GM23248 (cell line): Measurements from ENCODE around the gene PTPN23. TPM values are rescaled to one million over a fixed set of nuclear protein-coding genes. Genes with fewer than 3 reads are reported as not detected.

Source experiments
- DNase-seq: peaks from one replicate; pipeline ENCODE4 v3.0.0-alpha.2; 2015
- H2AFZ ChIP-seq: fragments of 200-600 bp; sonication (generic); 2 replicates; pipeline ENCODE4 v1.6.1; 2016; ENCODE audit warnings: antibody characterized with exemption
- H3F3A ChIP-seq: fragments of 200-600 bp; sonication (generic); 2 replicates; pipeline ENCODE4 v1.6.1; 2016; ENCODE audit warnings: mild to moderate bottlenecking, antibody characterized with exemption, mixed run types; ENCODE audit not compliant: insufficient read depth
- H3K27ac ChIP-seq: fragments of 200-600 bp; sonication (generic); 2 replicates; pipeline ENCODE4 v1.5.1; 2016; ENCODE audit warnings: mild to moderate bottlenecking
- H3K27me3 ChIP-seq: fragments of 200-600 bp; sonication (generic); replicated peaks from 2 replicates; pipeline ENCODE4 v1.6.1; 2016; ENCODE audit warnings: mild to moderate bottlenecking; ENCODE audit not compliant: insufficient read depth
- H3K36me3 ChIP-seq: fragments of 200-600 bp; sonication (generic); 2 replicates; pipeline ENCODE4 v1.6.1; 2016; ENCODE audit warnings: low read depth, mild to moderate bottlenecking
- H3K4me1 ChIP-seq: fragments of 200-600 bp; sonication (generic); 2 replicates; pipeline ENCODE4 v1.6.1; 2016; ENCODE audit warnings: mild to moderate bottlenecking; ENCODE audit not compliant: insufficient read depth
- H3K4me2 ChIP-seq: fragments of 200-600 bp; sonication (generic); one replicate; pipeline ENCODE4 v1.6.1; 2016; ENCODE audit warnings: mild to moderate bottlenecking; ENCODE audit not compliant: unreplicated experiment
- H3K4me3 ChIP-seq: fragments of 200-600 bp; sonication (generic); 2 replicates; pipeline ENCODE4 v1.5.1; 2016; ENCODE audit warnings: mild to moderate bottlenecking
- H3K79me2 ChIP-seq: fragments of 200-600 bp; sonication (generic); 2 replicates; pipeline ENCODE4 v1.6.1; 2016; ENCODE audit warnings: mild to moderate bottlenecking; ENCODE audit not compliant: insufficient read depth
- H3K9ac ChIP-seq: fragments of 200-600 bp; sonication (generic); 2 replicates; pipeline ENCODE4 v1.6.1; 2016; ENCODE audit warnings: mild to moderate bottlenecking
- H3K9me2 ChIP-seq: fragments of 200-600 bp; sonication (generic); 2 replicates; pipeline ENCODE4 v1.6.1; 2016; ENCODE audit warnings: mixed run types, mild to moderate bottlenecking, moderate library complexity; ENCODE audit not compliant: insufficient read depth
- H3K9me3 ChIP-seq: fragments of 200-600 bp; sonication (generic); one replicate; pipeline ENCODE4 v1.6.1; 2017; ENCODE audit warnings: low read depth
- H4K20me1 ChIP-seq: fragments of 200-600 bp; sonication (generic); 2 replicates; pipeline ENCODE4 v1.6.0; 2016; ENCODE audit not compliant: insufficient read depth
- EZH2 ChIP-seq: fragments of 200-600 bp; sonication (generic); IDR thresholded peaks from 2 replicates; pipeline ENCODE4 v1.6.1; 2018; ENCODE audit warnings: antibody characterized with exemption, mild to moderate bottlenecking; ENCODE audit not compliant: insufficient read depth, poor library complexity, severe bottlenecking
- EZH2phosphoT487 ChIP-seq: fragments of 200-600 bp; sonication (generic); IDR thresholded peaks from 2 replicates; pipeline ENCODE4 v1.6.1; 2018; ENCODE audit warnings: antibody characterized with exemption, moderate library complexity, mild to moderate bottlenecking, low read depth; ENCODE audit not compliant: insufficient read depth
- WGBS, 2 experiments: methylation state at CpG; one replicate each; pipeline ENCODE4 v1.1.6; 2015 to 2017; ENCODE audit warnings: low lambda C conversion rate in 2 of 2, low coverage in 1 of 2; ENCODE audit errors: missing lambda C conversion rate in 2 of 2; 5-methylcytosine and 5-hydroxymethylcytosine counted together
- in situ Hi-C: fragments of 300-500 bp; cut with MboI; formaldehyde crosslinking; loops from 2 replicates; pipeline ENCODE4 v1.15.0; 2020
- polyA plus RNA-seq: library from polyadenylated mRNA; unstranded; fragments of >200 nt; fragmentation: Nextera tagmentation; extraction: Ambion mirVana; gene quantifications from 2 replicates; pipeline ENCODE4 v1.2.1, GENCODE V29; 2016
- total RNA-seq: library from RNA; depleted of rRNA; stranded (reverse); fragments of >200 nt; shearing (Covaris generic); gene quantifications from 2 replicates; pipeline ENCODE4 v1.2.3, GENCODE V29; 2014

PTPN23 gene
- total and polyA plus RNA-seq, 2 experiments from 2014 or later = 9.0 to 14.3 TPM

GRCh38 chr3:47394140-47394870, 13.5 kb downstream of the PTPN23 start:
- Histone ChIP-seq H3K4me1 (peaks cover 12% of the 10 kb centered on the region), H3K4me2 (no peak overlapping the region), H3K27me3 (no peaks in the 10 kb centered on the region), H3F3A (peaks cover under 1% of the 10 kb centered on the region; the same call in 1 of the 2 replicates), H2AFZ (no peak overlapping the region), H3K9ac (no peak overlapping the region), H3K9me2 (no peaks in the 10 kb centered on the region), H3K27ac (no peak overlapping the region), H3K9me3 (no peaks in the 10 kb centered on the region), H3K36me3 (no peaks in the 10 kb centered on the region), H3K79me2 (peaks cover 96% of the 10 kb centered on the region), H3K4me3 (no peak overlapping the region), H4K20me1 (peaks cover 7% of the 10 kb centered on the region)
- in situ Hi-C loops = no loop called here
- WGBS, 2 experiments = 73 to 75% methylated on average over 8 of the region's 8 CpGs
- no peak for DNase-seq
- TF ChIP-seq EZH2 (no peak), EZH2phosphoT487 (no peak)

DNA sequence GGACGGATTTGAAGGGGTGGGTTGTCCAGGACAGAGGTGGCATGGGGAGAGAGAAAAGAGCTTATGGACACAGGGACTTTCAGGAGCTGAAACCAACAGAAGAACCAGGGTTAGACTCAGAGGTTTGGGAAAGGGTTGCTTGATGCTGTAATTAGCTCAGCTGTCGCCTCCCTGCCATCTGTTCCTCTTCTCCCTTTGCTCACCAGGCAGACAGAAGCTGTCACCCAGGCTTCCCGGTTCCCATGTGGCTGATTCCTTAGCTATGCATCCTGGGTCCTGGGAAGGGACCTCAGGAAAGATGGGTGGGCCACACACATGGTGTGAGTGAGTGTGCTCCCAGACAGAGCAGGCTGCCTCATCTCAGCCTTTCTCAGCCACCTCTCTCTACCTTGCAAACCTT, 14.1 kb downstream of the PTPN23 start:
- Histone ChIP-seq H4K20me1 (peaks cover 7% of the 10 kb centered on the region), H3K27me3 (no peaks in the 10 kb centered on the region), H3K9me3 (no peaks in the 10 kb centered on the region), H3F3A (peaks cover 6% of the 10 kb centered on the region; the same call in 1 of the 2 replicates), H3K36me3 (no peaks in the 10 kb centered on the region), H3K79me2 (peaks cover 95% of the 10 kb centered on the region), H3K9me2 (no peaks in the 10 kb centered on the region), H3K27ac (no peak overlapping the region), H3K4me3 (no peak overlapping the region), H3K4me2 (no peak overlapping the region), H3K9ac (no peak overlapping the region), H3K4me1 (peaks cover 15% of the 10 kb centered on the region), H2AFZ (no peak overlapping the region)
- in situ Hi-C loops = no loop called here
- DNase-seq = no peak
- WGBS, 2 experiments = 87 to 88% methylated on average over 3 of the region's 3 CpGs
- TF ChIP-seq EZH2 (no peak), EZH2phosphoT487 (no peak)

DNA sequence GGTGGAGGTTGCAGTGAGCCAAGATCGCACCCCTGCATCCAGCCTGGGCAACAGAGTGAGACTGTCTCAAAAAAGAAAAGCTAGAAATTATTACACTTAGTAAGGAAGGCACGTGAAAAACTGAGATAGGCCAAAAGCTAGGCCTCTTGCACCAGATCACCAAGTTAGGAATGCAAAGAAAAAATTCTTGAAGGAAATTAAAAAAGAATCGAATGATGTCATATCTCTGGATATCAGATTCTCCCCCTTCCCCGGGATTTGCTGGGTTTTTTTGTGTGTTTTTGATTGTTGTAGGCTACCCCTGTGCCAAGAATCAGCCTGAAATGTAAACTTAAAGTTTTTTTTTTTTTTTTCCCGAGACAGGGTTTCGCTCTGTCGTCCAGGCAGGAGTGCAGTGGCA, 17.4 kb downstream of the PTPN23 start:
- WGBS, 2 experiments = 85 to 93% methylated on average over 7 of the region's 7 CpGs
- Histone ChIP-seq H3K4me3 (no peak overlapping the region), H3F3A (peaks cover 6% of the 10 kb centered on the region; the same call in 1 of the 2 replicates), H3K36me3 (no peaks in the 10 kb centered on the region), H3K4me1 (peaks cover 15% of the 10 kb centered on the region), H3K79me2 (peaks cover 91% of the 10 kb centered on the region), H2AFZ (no peak overlapping the region), H4K20me1 (peaks cover 5% of the 10 kb centered on the region; the same call in 1 of the 2 replicates), H3K9ac (no peak overlapping the region), H3K9me2 (no peaks in the 10 kb centered on the region), H3K27ac (no peak overlapping the region), H3K4me2 (no peak overlapping the region), H3K9me3 (no peaks in the 10 kb centered on the region), H3K27me3 (no peaks in the 10 kb centered on the region)
- no peak for DNase-seq
- no peak for TF ChIP-seq EZH2
- no peak for TF ChIP-seq EZH2phosphoT487
- in situ Hi-C loops = no loop called here

DNA sequence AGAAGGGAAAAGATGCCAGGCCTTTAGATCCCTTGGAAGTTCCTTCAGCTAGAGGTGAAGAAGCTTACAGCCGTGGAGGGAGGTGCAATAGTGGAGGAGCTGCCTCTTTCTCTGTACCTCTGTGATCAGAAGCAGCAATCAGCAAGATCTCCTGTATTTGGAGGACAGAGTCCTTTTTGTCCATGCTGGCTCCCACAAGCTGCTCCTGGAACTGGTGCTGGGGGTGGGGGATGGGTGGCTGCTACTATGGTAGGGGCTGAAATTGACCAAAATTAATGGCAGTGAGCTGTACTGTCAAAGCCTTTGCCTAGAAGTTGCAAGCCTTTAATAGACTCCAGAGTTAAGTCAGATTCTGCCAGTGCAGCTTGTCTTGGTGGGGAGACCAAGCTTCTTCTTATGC, 18.2 kb downstream of the PTPN23 start:
- WGBS, 2 experiments = 92 to 94% methylated on average over 1 of the region's 1 CpG
- in situ Hi-C loops = no loop called here
- no peak overlapping the region for H3K4me2 ChIP-seq
- H3K36me3 ChIP-seq = no peaks in the 10 kb centered on the region
- H4K20me1 ChIP-seq = peaks cover 9% of the 10 kb centered on the region
- no peaks in the 10 kb centered on the region for H3K27me3 ChIP-seq
- H3K4me3 ChIP-seq = no peak overlapping the region
- no peak overlapping the region for H3K9ac ChIP-seq
- H3K9me3 ChIP-seq = no peaks in the 10 kb centered on the region
- peaks cover 91% of the 10 kb centered on the region for H3K79me2 ChIP-seq
- no peak for DNase-seq
- no peak overlapping the region for H2AFZ ChIP-seq
- TF ChIP-seq EZH2phosphoT487 = no peak
- no peak for TF ChIP-seq EZH2
- H3K9me2 ChIP-seq = no peaks in the 10 kb centered on the region
- H3K27ac ChIP-seq = no peak overlapping the region
- H3F3A ChIP-seq = peaks cover 6% of the 10 kb centered on the region; the same call in 1 of the 2 replicates
- H3K4me1 ChIP-seq = peaks cover 12% of the 10 kb centered on the region
